Measurements from ENCODE around the gene GLYATL2.

The GLYATL2 gene

GRCh38 chr11:58844361-58845005, at the start of gene GLYATL2:
Gene GLYATL2, minus strand, starts transcription at chr11:58844704. Its CDS starts 5,092 bp downstream, at chr11:58839612.
- Mint-ChIP-seq H3K9me3 (peaks cover 40% of the 10 kb centered on the region), H3K4me3 (no peak within 1 kb of the TSS), H3K4me1 (no peaks in the 10 kb centered on the region), H3K27ac (no peak within 1 kb of the TSS), H3K27me3 (ENCODE audit: low read depth, poor library complexity) (peaks cover 12% of the 10 kb centered on the region), H3K36me3 (ENCODE audit: low read depth) (no peaks in the 10 kb centered on the region)
- TF ChIP-seq CTCF (IDR thresholded peaks at IDR 0.05) = no peak
- DNase-seq = no peak

- Mint-ChIP-seq H3K4me1 (peaks cover 10% of the 10 kb centered on the region), H3K36me3 (ENCODE audit: low read depth) (peaks cover 36% of the 10 kb centered on the region), H3K9me3 (no peaks in the 10 kb centered on the region), H3K27ac (no peak overlapping the region), H3K4me3 (no peak overlapping the region), H3K27me3 (ENCODE audit: low read depth, poor library complexity) (no peaks in the 10 kb centered on the region)
- TF ChIP-seq CTCF (IDR thresholded peaks at IDR 0.05) = no peak
- DNase-seq = no peak
Measured at GRCh38 chr11:58893899-58894298, 49.4 kb upstream of the GLYATL2 start.

- Mint-ChIP-seq H3K9me3 (peaks cover 25% of the 10 kb centered on the region), H3K4me3 (no peak overlapping the region), H3K27ac (no peak overlapping the region), H3K36me3 (ENCODE audit: low read depth) (peaks cover 41% of the 10 kb centered on the region), H3K4me1 (no peaks in the 10 kb centered on the region), H3K27me3 (ENCODE audit: low read depth, poor library complexity) (no peaks in the 10 kb centered on the region)
- DNase-seq = no peak
- no peak for TF ChIP-seq CTCF (IDR thresholded peaks at IDR 0.05)
Measured at GRCh38 chr11:58888579-58888978, 44.1 kb upstream of the GLYATL2 start.

GRCh38 chr11:58887452-58887851, 42.9 kb upstream of the GLYATL2 start:
- Mint-ChIP-seq H3K27me3 (ENCODE audit: low read depth, poor library complexity) (no peaks in the 10 kb centered on the region), H3K27ac (no peak overlapping the region), H3K36me3 (ENCODE audit: low read depth) (peaks cover 41% of the 10 kb centered on the region), H3K4me3 (no peak overlapping the region), H3K4me1 (no peaks in the 10 kb centered on the region), H3K9me3 (peaks cover 37% of the 10 kb centered on the region)
- no peak for DNase-seq
- TF ChIP-seq CTCF (IDR thresholded peaks at IDR 0.05) = no peak

- H3K36me3 Mint-ChIP-seq (ENCODE audit: low read depth) = peaks cover 72% of the 10 kb centered on the region
- H3K9me3 Mint-ChIP-seq = peaks cover 93% of the 10 kb centered on the region
- peaks cover 3% of the 10 kb centered on the region for H3K27me3 Mint-ChIP-seq (ENCODE audit: low read depth, poor library complexity)
- no peak for TF ChIP-seq CTCF (IDR thresholded peaks at IDR 0.05)
- no peak overlapping the region for H3K4me3 Mint-ChIP-seq
- no peak overlapping the region for H3K27ac Mint-ChIP-seq
- no peak for DNase-seq
- no peaks in the 10 kb centered on the region for H3K4me1 Mint-ChIP-seq
Measured at GRCh38 chr11:58880625-58881024, 36.1 kb upstream of the GLYATL2 start.

GRCh38 chr11:58880166-58880565, 35.7 kb upstream of the GLYATL2 start:
- DNase-seq = no peak
- H3K4me3 Mint-ChIP-seq = no peak overlapping the region
- H3K9me3 Mint-ChIP-seq = peaks cover 94% of the 10 kb centered on the region
- H3K36me3 Mint-ChIP-seq (ENCODE audit: low read depth) = peaks cover 69% of the 10 kb centered on the region
- H3K27me3 Mint-ChIP-seq (ENCODE audit: low read depth, poor library complexity) = peaks cover 3% of the 10 kb centered on the region
- no peaks in the 10 kb centered on the region for H3K4me1 Mint-ChIP-seq
- H3K27ac Mint-ChIP-seq = no peak overlapping the region
- TF ChIP-seq CTCF (IDR thresholded peaks at IDR 0.05) = no peak
